HG02973 (cell line): Measurements from ENCODE around the gene KRTAP10-4.
"Not testable (repeated sequence)": the region's sequence is repeated elsewhere in the genome, so short reads cannot be mapped to it uniquely, and the experiment has no call there.

Source experiments
- ATAC-seq: cut with Tn5 transposase; IDR thresholded peaks from one replicate; pipeline ENCODE4 v1.9.1; 2021; ENCODE audit warnings: moderate library complexity; ENCODE audit not compliant: unreplicated experiment

Gene KRTAP10-4

GRCh38 chr21:44596068-44596725, 22.7 kb downstream of the KRTAP10-4 start:
- ATAC-seq = no peak

GRCh38 chr21:44598061-44598460, 24.5 kb downstream of the KRTAP10-4 start:
- ATAC-seq = no peak

- no peak for ATAC-seq
Observed at GRCh38 chr21:44599264-44600029, 25.9 kb downstream of the KRTAP10-4 start.

GRCh38 chr21:44600118-44600978, 26.8 kb downstream of the KRTAP10-4 start, which contains the start of gene KRTAP10-7:
TSS of gene KRTAP10-7 (plus strand) at chr21:44600597. CDS start at chr21:44600622, 25 bp downstream.
- not testable (repeated sequence) for ATAC-seq

GRCh38 chr21:44601091-44601490, 27.6 kb downstream of the KRTAP10-4 start:
- not testable (repeated sequence) for ATAC-seq

GRCh38 chr21:44601596-44602462, 28.3 kb downstream of the KRTAP10-4 start:
- ATAC-seq = no peak

- no peak for ATAC-seq
Observed at GRCh38 chr21:44602463-44602850, 28.9 kb downstream of the KRTAP10-4 start.

GRCh38 chr21:44603109-44603875, 29.8 kb downstream of the KRTAP10-4 start:
- no peak for ATAC-seq

- ATAC-seq = no peak
Observed at GRCh38 chr21:44603911-44604310, 30.4 kb downstream of the KRTAP10-4 start.

- ATAC-seq = no peak
Observed at GRCh38 chr21:44606495-44606894, 33.0 kb downstream of the KRTAP10-4 start.

- no peak for ATAC-seq
Observed at GRCh38 chr21:44609193-44609592, 35.7 kb downstream of the KRTAP10-4 start.

GRCh38 chr21:44610157-44610843, 36.8 kb downstream of the KRTAP10-4 start:
- not testable (repeated sequence) for ATAC-seq

GRCh38 chr21:44611551-44611950, 38.0 kb downstream of the KRTAP10-4 start:
- ATAC-seq = no peak

GRCh38 chr21:44612029-44612486, 38.5 kb downstream of the KRTAP10-4 start, which contains the start of gene KRTAP10-8:
TSS of gene KRTAP10-8 (plus strand) at chr21:44612079. CDS start at chr21:44612101, 22 bp downstream.
- ATAC-seq = no peak

- ATAC-seq = no peak
Observed at GRCh38 chr21:44612669-44613229, 39.2 kb downstream of the KRTAP10-4 start.

- no peak for ATAC-seq
Observed at GRCh38 chr21:44613386-44614155, 40.0 kb downstream of the KRTAP10-4 start.

GRCh38 chr21:44614161-44614631, 40.7 kb downstream of the KRTAP10-4 start:
- no peak for ATAC-seq
